ENCODE measurements around the gene FAM131A. TPM values are rescaled to one million over a fixed set of nuclear protein-coding genes. Genes with fewer than 3 reads are reported as not detected.
A peak's percentile ranks its signal among the peaks of the same experiment; 100 is the strongest.

FAM131A gene
- total RNA-seq, 1 donor from 2014 or later, result 14.0 TPM

GRCh38 chr3:184305577-184305976, 31.8 kb upstream of the FAM131A start:
- H3K36me3 ChIP-seq (ENCODE audit: control insufficient read depth, insufficient read depth, low read length), result peaks cover 7% of the 10 kb centered on the region
- TF ChIP-seq CTCF (IDR thresholded peaks at IDR 0.05; ENCODE audit: insufficient read depth, low read length, poor library complexity, severe bottlenecking), result peak; percentile 44
- DNase-seq (ENCODE audit: low read depth), result no peak
- no peaks in the 10 kb centered on the region for H3K27me3 ChIP-seq (ENCODE audit: control insufficient read depth, insufficient read depth, low read length)
- H3K4me3 ChIP-seq (ENCODE audit: low read depth, low read length), result no peak overlapping the region

- peaks cover 7% of the 10 kb centered on the region for H3K36me3 ChIP-seq (ENCODE audit: control insufficient read depth, insufficient read depth, low read length)
- no peak overlapping the region for H3K4me3 ChIP-seq (ENCODE audit: low read depth, low read length)
- H3K27me3 ChIP-seq (ENCODE audit: control insufficient read depth, insufficient read depth, low read length), result no peaks in the 10 kb centered on the region
- no peak for TF ChIP-seq CTCF (IDR thresholded peaks at IDR 0.05; ENCODE audit: insufficient read depth, low read length, poor library complexity, severe bottlenecking)
- no peak for DNase-seq (ENCODE audit: low read depth)
Observed at GRCh38 chr3:184306341-184306972, 30.9 kb upstream of the FAM131A start.

- Histone ChIP-seq H3K4me3 (ENCODE audit: low read depth, low read length) (no peak overlapping the region), H3K36me3 (ENCODE audit: control insufficient read depth, insufficient read depth, low read length) (peaks cover 7% of the 10 kb centered on the region), H3K27me3 (ENCODE audit: control insufficient read depth, insufficient read depth, low read length) (no peaks in the 10 kb centered on the region)
- DNase-seq (ENCODE audit: low read depth), result no peak
- no peak for TF ChIP-seq CTCF (IDR thresholded peaks at IDR 0.05; ENCODE audit: insufficient read depth, low read length, poor library complexity, severe bottlenecking)
Observed at GRCh38 chr3:184307915-184308314, 29.5 kb upstream of the FAM131A start.

- H3K27me3 ChIP-seq (ENCODE audit: control insufficient read depth, insufficient read depth, low read length), result no peaks in the 10 kb centered on the region
- H3K36me3 ChIP-seq (ENCODE audit: control insufficient read depth, insufficient read depth, low read length), result peaks cover 6% of the 10 kb centered on the region
- H3K4me3 ChIP-seq (ENCODE audit: low read depth, low read length), result no peak overlapping the region
- no peak for DNase-seq (ENCODE audit: low read depth)
- no peak for TF ChIP-seq CTCF (IDR thresholded peaks at IDR 0.05; ENCODE audit: insufficient read depth, low read length, poor library complexity, severe bottlenecking)
Observed at GRCh38 chr3:184308744-184309143, 28.7 kb upstream of the FAM131A start.

GRCh38 chr3:184311633-184312032, 25.8 kb upstream of the FAM131A start:
- DNase-seq (ENCODE audit: low read depth), result no peak
- no peak overlapping the region for H3K4me3 ChIP-seq (ENCODE audit: low read depth, low read length)
- H3K36me3 ChIP-seq (ENCODE audit: control insufficient read depth, insufficient read depth, low read length), result peaks cover 1% of the 10 kb centered on the region

More at GRCh38 chr3:184311633-184312032, 25.8 kb upstream of the FAM131A start:
- no peak for TF ChIP-seq CTCF (IDR thresholded peaks at IDR 0.05; ENCODE audit: insufficient read depth, low read length, poor library complexity, severe bottlenecking)
- H3K27me3 ChIP-seq (ENCODE audit: control insufficient read depth, insufficient read depth, low read length), result no peaks in the 10 kb centered on the region

All from kidney epithelial cell (primary cell).